Endothelial cell of umbilical vein (primary cell): ENCODE measurements around the gene SLC19A1. TPM values are rescaled to one million over a fixed set of nuclear protein-coding genes. Genes with fewer than 3 reads are reported as not detected.

Experiments used
- BruUV-seq: library from RNA; stranded (reverse); fragments of 400-500 nt; replicated peaks from 2 replicates; lab custom pipeline; 2021; lab: Mats Ljungman, UMichigan
- CTCF ChIA-PET: fragments of 300-600, 350-600 bp; sonication (Branson Sonifier 250); formaldehyde crosslinking; loops from one replicate; lab custom pipeline; 2021; ENCODE audit warnings: antibody characterized with exemption, inconsistent platforms; lab: Charles Lee
- POLR2A ChIA-PET: fragments of 300-600, 350-600 bp; sonication (Branson Sonifier 250); formaldehyde crosslinking; loops from one replicate; lab custom pipeline; 2021; ENCODE audit warnings: antibody characterized with exemption, inconsistent platforms; lab: Charles Lee
- DNase-seq: peaks from one replicate; pipeline ENCODE4 v3.0.0-alpha.2; 2011; ENCODE audit warnings: low read depth, low spot score
- FAIRE-seq: peaks from 2 replicates; lab custom pipeline; 2011; peaks lifted over from hg19 to GRCh38; lab: Jason Lieb, UNC
- H2AFZ ChIP-seq: 2 replicates; pipeline ENCODE4 v1.6.0; 2012; ENCODE audit warnings: low read depth, low read length, control low read depth, inconsistent platforms
- H3K27ac ChIP-seq: 2 replicates; pipeline ENCODE4 v1.5.1; 2011; ENCODE audit warnings: low read depth, mild to moderate bottlenecking, control low read depth, low read length, moderate library complexity; ENCODE audit not compliant: insufficient read depth
- H3K27me3 ChIP-seq, 2 experiments: 2 replicates each; pipeline versions ENCODE4 v1.6.0 to v1.6.1; 2011; ENCODE audit warnings: low read length in 2 of 2, mixed read lengths in 1 of 2; ENCODE audit not compliant: control insufficient read depth in 2 of 2, insufficient read depth in 2 of 2
- H3K36me3 ChIP-seq, 2 experiments: 2 replicates in 1 of 2; 3 replicates in 1 of 2; pipeline ENCODE4 v1.5.1; 2011; ENCODE audit warnings: low read length in 2 of 2, mild to moderate bottlenecking in 1 of 2, moderate library complexity in 1 of 2; ENCODE audit not compliant: control insufficient read depth in 2 of 2, insufficient read depth in 2 of 2; ENCODE audit errors: extremely low read depth in 1 of 2
- H3K4me1 ChIP-seq: 3 replicates; pipeline ENCODE4 v1.5.1; 2011; ENCODE audit warnings: mild to moderate bottlenecking, low read length; ENCODE audit not compliant: control insufficient read depth, insufficient read depth; ENCODE audit errors: extremely low read depth
- H3K4me2 ChIP-seq: 2 replicates; pipeline ENCODE4 v1.6.1; 2011; ENCODE audit warnings: low read length, control low read depth, mixed read lengths; ENCODE audit not compliant: insufficient read depth
- H3K4me3 ChIP-seq, 3 experiments: fragments of 200-600 bp in 1 of 3; sonication (generic), shearing (Covaris generic) in 1 of 3; replicated peaks in 1 of 3; 2 replicates each; pipeline ENCODE4 v1.5.1; 2011 to 2016; ENCODE audit warnings: control low read depth in 3 of 3, low read length in 3 of 3, mild to moderate bottlenecking in 2 of 3, inconsistent platforms in 1 of 3, low read depth in 1 of 3, moderate library complexity in 1 of 3; ENCODE audit not compliant: insufficient read depth in 1 of 3
- H3K79me2 ChIP-seq: 2 replicates; pipeline ENCODE4 v1.6.0; 2012; ENCODE audit warnings: low read length, inconsistent platforms; ENCODE audit not compliant: control insufficient read depth, insufficient read depth
- H3K9ac ChIP-seq: replicated peaks from 2 replicates; pipeline ENCODE3; 2011; ENCODE audit warnings: low read length, control low read depth; ENCODE audit not compliant: insufficient read depth; ENCODE audit errors: extremely low read depth
- H3K9me1 ChIP-seq: replicated peaks from 3 replicates; pipeline ENCODE4 v1.6.0; 2011; ENCODE audit warnings: mild to moderate bottlenecking, low read length; ENCODE audit not compliant: control insufficient read depth, insufficient read depth; ENCODE audit errors: extremely low read depth
- H3K9me3 ChIP-seq: replicated peaks from 2 replicates; pipeline ENCODE4 v1.5.1; 2012; ENCODE audit warnings: low read length, inconsistent platforms; ENCODE audit not compliant: control insufficient read depth, insufficient read depth
- H4K20me1 ChIP-seq: replicated peaks from 2 replicates; pipeline ENCODE3; 2011; ENCODE audit warnings: mild to moderate bottlenecking, low read length; ENCODE audit not compliant: control insufficient read depth, insufficient read depth; ENCODE audit errors: extremely low read depth
- EZH2 ChIP-seq: IDR thresholded peaks from 2 replicates; pipeline ENCODE4 v1.6.1; 2012; ENCODE audit warnings: borderline replicate concordance, low read depth, mild to moderate bottlenecking, moderate library complexity, low read length, inconsistent platforms; ENCODE audit not compliant: severe bottlenecking
- FOS ChIP-seq: IDR thresholded peaks from 2 replicates; pipeline ENCODE4 v1.6.1; 2011; ENCODE audit warnings: mild to moderate bottlenecking, low read length, moderate library complexity, borderline replicate concordance; ENCODE audit not compliant: insufficient read depth
- GATA2 ChIP-seq: IDR thresholded peaks from 2 replicates; pipeline ENCODE4 v1.7.0; 2011; ENCODE audit warnings: low read depth, mild to moderate bottlenecking, moderate library complexity, mixed read lengths, low read length; ENCODE audit not compliant: insufficient read length, insufficient read depth
- JUN ChIP-seq: IDR thresholded peaks from 2 replicates; pipeline ENCODE4 v1.6.1; 2011; ENCODE audit warnings: borderline replicate concordance, low read depth; ENCODE audit not compliant: insufficient read length, insufficient read depth
- MYC ChIP-seq: IDR thresholded peaks from one replicate; pipeline ENCODE4 v1.6.1; 2011; ENCODE audit warnings: mild to moderate bottlenecking, low read depth, low read length
- POLR2A ChIP-seq: IDR thresholded peaks from 2 replicates; pipeline ENCODE4 v1.6.1; 2012; ENCODE audit warnings: low read depth, mild to moderate bottlenecking, control low read depth, low read length
- POLR2AphosphoS5 ChIP-seq: IDR thresholded peaks from 2 replicates; pipeline ENCODE4 v1.6.1; 2012; ENCODE audit warnings: low read depth, mild to moderate bottlenecking, control low read depth, low read length, moderate library complexity; ENCODE audit not compliant: insufficient read depth
- dilution Hi-C: fragments of 300-500 bp; cut with MboI; formaldehyde crosslinking; loops from one replicate; pipeline ENCODE4 v1.15.0; 2019; ENCODE audit warnings: low sequenced_read_pairs; ENCODE audit not compliant: extremely low pct_ligation_motif_present
- intact Hi-C: fragments of 100-400 bp; cut with micrococcal nuclease; formaldehyde crosslinking; loops from one replicate; pipeline ENCODE4 v1.10.0; 2022
- polyA plus RNA-seq, 4 experiments: library from polyadenylated mRNA; depleted of rRNA in 3 of 4; stranded (reverse) in 3 of 4; unstranded in 1 of 4; fragments of >200 nt; gene quantifications; 2 replicates each; pipeline versions ENCODE4 v1.2.1 to v1.2.3, GENCODE V29; 2011 to 2012; ENCODE audit warnings: missing spikeins in 1 of 4
- total RNA-seq: library from RNA; stranded (reverse); gene quantifications from 2 replicates; pipeline ENCODE4 v1.2.3, GENCODE V29; 2021
- TF ChIP-seq, protein P1 (sequence below): IDR thresholded peaks from 2 replicates; pipeline ENCODE4 v1.6.1; 2011; ENCODE audit not compliant: insufficient read depth, insufficient read length
- TF ChIP-seq, protein P2 (sequence below), 2 donors: IDR thresholded peaks; 1 replicate in 1 of 2; 2 replicates in 1 of 2; pipeline ENCODE4 v1.5.1; 2011; ENCODE audit warnings: low read length in 2 of 2, mild to moderate bottlenecking in 2 of 2, moderate library complexity in 2 of 2, control low read depth in 1 of 2, inconsistent platforms in 1 of 2, low read depth in 1 of 2; ENCODE audit not compliant: insufficient read depth in 1 of 2; ENCODE audit errors: extremely low read depth in 1 of 2

SLC19A1 gene
- total and polyA plus RNA-seq, 2 donors (not counting 3 experiments of a cell fraction or from before 2014, with no cell fraction given), result 36.3 to 54.6 TPM

DNA sequence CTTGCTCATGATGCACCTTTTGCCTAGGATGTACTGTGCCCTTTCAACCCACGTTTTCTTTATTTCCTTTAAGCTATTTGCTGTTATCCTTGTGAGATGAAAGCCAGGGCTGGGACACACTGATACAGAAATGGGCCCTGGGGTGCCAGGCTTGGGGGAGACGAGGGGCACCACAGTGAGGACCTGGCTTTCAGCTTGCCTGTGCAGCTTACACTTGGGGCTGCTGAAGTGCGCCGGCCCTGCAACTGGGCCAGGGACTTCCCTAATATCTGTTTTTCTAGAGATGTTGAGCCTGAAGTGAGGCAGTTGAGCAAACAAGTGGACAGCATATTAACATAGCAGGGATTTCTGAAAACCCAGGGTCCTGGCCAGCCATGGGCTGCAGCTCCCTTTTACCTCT, 42.5 kb upstream of the SLC19A1 start:
- no peaks in the 10 kb centered on the region for H4K20me1 ChIP-seq
- TF ChIP-seq EZH2 (no peak), JUN (no peak), MYC (no peak), POLR2A (no peak), POLR2AphosphoS5 (no peak), FOS (no peak), GATA2 (no peak)
- TF ChIP-seq, protein P1, sequence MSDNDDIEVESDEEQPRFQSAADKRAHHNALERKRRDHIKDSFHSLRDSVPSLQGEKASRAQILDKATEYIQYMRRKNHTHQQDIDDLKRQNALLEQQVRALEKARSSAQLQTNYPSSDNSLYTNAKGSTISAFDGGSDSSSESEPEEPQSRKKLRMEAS, result no peak
- TF ChIP-seq, protein P2, sequence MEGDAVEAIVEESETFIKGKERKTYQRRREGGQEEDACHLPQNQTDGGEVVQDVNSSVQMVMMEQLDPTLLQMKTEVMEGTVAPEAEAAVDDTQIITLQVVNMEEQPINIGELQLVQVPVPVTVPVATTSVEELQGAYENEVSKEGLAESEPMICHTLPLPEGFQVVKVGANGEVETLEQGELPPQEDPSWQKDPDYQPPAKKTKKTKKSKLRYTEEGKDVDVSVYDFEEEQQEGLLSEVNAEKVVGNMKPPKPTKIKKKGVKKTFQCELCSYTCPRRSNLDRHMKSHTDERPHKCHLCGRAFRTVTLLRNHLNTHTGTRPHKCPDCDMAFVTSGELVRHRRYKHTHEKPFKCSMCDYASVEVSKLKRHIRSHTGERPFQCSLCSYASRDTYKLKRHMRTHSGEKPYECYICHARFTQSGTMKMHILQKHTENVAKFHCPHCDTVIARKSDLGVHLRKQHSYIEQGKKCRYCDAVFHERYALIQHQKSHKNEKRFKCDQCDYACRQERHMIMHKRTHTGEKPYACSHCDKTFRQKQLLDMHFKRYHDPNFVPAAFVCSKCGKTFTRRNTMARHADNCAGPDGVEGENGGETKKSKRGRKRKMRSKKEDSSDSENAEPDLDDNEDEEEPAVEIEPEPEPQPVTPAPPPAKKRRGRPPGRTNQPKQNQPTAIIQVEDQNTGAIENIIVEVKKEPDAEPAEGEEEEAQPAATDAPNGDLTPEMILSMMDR (IDR thresholded peaks at IDR 0.05; ENCODE audit: extremely low read depth in 1 of 2, insufficient read depth in 1 of 2, low read depth in 1 of 2, low read length in 2 of 2), result no peak
- no TSS peak for BruUV-seq
- peaks cover 6% of the 10 kb centered on the region for H3K9me3 ChIP-seq
- FAIRE-seq (no peak), DNase-seq (no peak)
- H2AFZ ChIP-seq, result no peak overlapping the region
- H3K9me1 ChIP-seq, result no peaks in the 10 kb centered on the region
- peaks cover 2% of the 10 kb centered on the region for H3K4me1 ChIP-seq
- no peaks in the 10 kb centered on the region for H3K79me2 ChIP-seq
- CTCF ChIA-PET, result interaction anchor here (1.1 to 1.9 kb wide), 3 partner anchors 11 to 26 kb away, joined by 3 to 9 read pairs (median 4); no protein-coding TSS in a partner anchor
- H3K9ac ChIP-seq, result no peak overlapping the region
- H3K27me3 ChIP-seq, result peaks cover 10% of the 10 kb centered on the region in 2 experiments
- H3K36me3 ChIP-seq, result no peaks in the 10 kb centered on the region
- dilution Hi-C loops, result no loop called here
- H3K4me3 ChIP-seq, result no peak overlapping the region
- no peak overlapping the region for H3K27ac ChIP-seq
- no peak overlapping the region for H3K4me2 ChIP-seq
- POLR2A ChIA-PET, result no interaction called here
- intact Hi-C loops, result no loop called here
